AG04449 (cell line): ENCODE measurements around the gene CEP55.
"Not testable (repeated sequence)": the region's sequence is repeated elsewhere in the genome, so short reads cannot be mapped to it uniquely, and the experiment has no call there.

Experiments used
- CTCF ChIA-PET: fragments of 350-600 bp; formaldehyde crosslinking; extraction: SDS; loops from one replicate; lab custom pipeline; 2021; ENCODE audit warnings: antibody characterized with exemption; lab: Yijun Ruan, JAX
- POLR2A ChIA-PET: fragments of 400-600, 350-600 bp; formaldehyde crosslinking; extraction: SDS; loops from one replicate; lab custom pipeline; 2020; ENCODE audit warnings: antibody characterized with exemption, inconsistent platforms; lab: Yijun Ruan, JAX
- DNase-seq: peaks from one replicate; pipeline ENCODE4 v3.0.0-alpha.2; 2010; ENCODE audit warnings: low read depth, low spot score
- H3K4me3 ChIP-seq: 2 replicates; pipeline ENCODE4 v1.5.1; 2011; ENCODE audit warnings: low read depth, mild to moderate bottlenecking, control low read depth, low read length
- CTCF ChIP-seq: IDR thresholded peaks from one replicate; pipeline ENCODE4 v1.5.1; 2011; ENCODE audit warnings: mild to moderate bottlenecking, moderate library complexity, low read length, control low read depth, inconsistent platforms; ENCODE audit not compliant: insufficient read depth; ENCODE audit errors: missing control alignments

The CEP55 gene

GRCh38 chr10:93541402-93542357, 45.3 kb downstream of the CEP55 start:
- DNase-seq, result no peak
- H3K4me3 ChIP-seq, result no peak overlapping the region
- TF ChIP-seq CTCF, result peak; percentile 86
- ChIA-PET CTCF (interaction anchor here (0.9 to 5.8 kb wide), 8 partner anchors 9 to 139 kb away, joined by 3 to 40 read pairs (median 12); no protein-coding TSS in a partner anchor), POLR2A (no interaction called here)

- no peak for DNase-seq
- ChIA-PET CTCF (interaction anchor here (0.7 to 5.8 kb wide), 11 partner anchors 9 to 316 kb away, joined by 3 to 40 read pairs (median 8); no protein-coding TSS in a partner anchor), POLR2A (no interaction called here)
- H3K4me3 ChIP-seq, result no peak overlapping the region; the same call in 1 of the 2 replicates
- TF ChIP-seq CTCF, result no peak
Observed at GRCh38 chr10:93542358-93542791, 46.0 kb downstream of the CEP55 start.

GRCh38 chr10:93546995-93547394, 50.6 kb downstream of the CEP55 start:
- POLR2A ChIA-PET, H3K4me3 ChIP-seq, DNase-seq, CTCF ChIA-PET: not testable (repeated sequence)

- no peak for DNase-seq
- H3K4me3 ChIP-seq, result no peak overlapping the region
- TF ChIP-seq CTCF, result no peak
- ChIA-PET POLR2A (no interaction called here), CTCF (no interaction called here)
Observed at GRCh38 chr10:93547522-93547921, 51.1 kb downstream of the CEP55 start.

- CTCF ChIA-PET, result interaction anchor here (9.1 kb wide), 1 partner anchor 131 kb away, joined by 136 read pairs; no protein-coding TSS in a partner anchor
- H3K4me3 ChIP-seq, result no peak overlapping the region
- POLR2A ChIA-PET, result no interaction called here
- DNase-seq, result peak; percentile 24
- no peak for TF ChIP-seq CTCF
Observed at GRCh38 chr10:93548376-93549071, 52.1 kb downstream of the CEP55 start.

GRCh38 chr10:93550606-93551005, 54.2 kb downstream of the CEP55 start:
- ChIA-PET POLR2A (no interaction called here), CTCF (interaction anchor here (1.3 to 9.1 kb wide), 3 partner anchors 9 to 129 kb away, joined by 5 to 136 read pairs (median 16); no protein-coding TSS in a partner anchor)
- H3K4me3 ChIP-seq, result no peak overlapping the region
- no peak for TF ChIP-seq CTCF
- no peak for DNase-seq
